Calu3 (cell line): ENCODE measurements around the gene FAM193B. TPM values are rescaled to one million over a fixed set of nuclear protein-coding genes. Genes with fewer than 3 reads are reported as not detected.

Experiments used
- BruUV-seq: library from RNA; stranded (reverse); fragments of 400-500 nt; replicated peaks from 2 replicates; lab custom pipeline; 2021; lab: Mats Ljungman, UMichigan
- CTCF ChIA-PET: fragments of 300-600 bp; sonication (Branson Sonifier 250); formaldehyde crosslinking; loops from one replicate; lab custom pipeline; 2022; ENCODE audit warnings: antibody characterized with exemption; lab: Charles Lee
- DNase-seq: peaks from one replicate; pipeline ENCODE4 v3.0.0; 2022
- H3K27ac Mint-ChIP-seq: one replicate; pipeline ENCODE4 v1.8.0; 2022; ENCODE audit warnings: mixed read lengths; ENCODE audit not compliant: unreplicated experiment
- H3K27me3 Mint-ChIP-seq: one replicate; pipeline ENCODE4 v1.8.0; 2022; ENCODE audit warnings: mixed read lengths; ENCODE audit not compliant: unreplicated experiment
- H3K36me3 Mint-ChIP-seq: one replicate; pipeline ENCODE4 v1.8.0; 2022; ENCODE audit warnings: mild to moderate bottlenecking, moderate library complexity, mixed read lengths; ENCODE audit not compliant: insufficient read depth, unreplicated experiment
- H3K4me1 Mint-ChIP-seq: one replicate; pipeline ENCODE4 v1.8.0; 2022; ENCODE audit warnings: mild to moderate bottlenecking, low read depth, mixed read lengths; ENCODE audit not compliant: unreplicated experiment
- H3K4me3 Mint-ChIP-seq: one replicate; pipeline ENCODE4 v1.8.0; 2022; ENCODE audit warnings: mild to moderate bottlenecking, low read depth, moderate library complexity, mixed read lengths; ENCODE audit not compliant: unreplicated experiment
- H3K9me3 Mint-ChIP-seq: one replicate; pipeline ENCODE4 v1.8.0; 2022; ENCODE audit warnings: low read depth, mixed read lengths; ENCODE audit not compliant: unreplicated experiment
- CTCF ChIP-seq: fragments of 200-600 bp; IDR thresholded peaks from one replicate; pipeline ENCODE4 v1.8.0; 2022; ENCODE audit warnings: antibody characterized with exemption; ENCODE audit not compliant: unreplicated experiment
- intact Hi-C: fragments of 100-400 bp; cut with micrococcal nuclease; formaldehyde crosslinking; loops from one replicate; pipeline ENCODE4 v1.10.0; 2022; ENCODE audit not compliant: unreplicated experiment
- total RNA-seq: library from RNA; stranded (reverse); gene quantifications from 2 replicates; pipeline ENCODE4 v1.2.3, GENCODE V29; 2022

FAM193B gene
- total RNA-seq, 1 experiment from 2014 or later, result 97.0 TPM

DNA sequence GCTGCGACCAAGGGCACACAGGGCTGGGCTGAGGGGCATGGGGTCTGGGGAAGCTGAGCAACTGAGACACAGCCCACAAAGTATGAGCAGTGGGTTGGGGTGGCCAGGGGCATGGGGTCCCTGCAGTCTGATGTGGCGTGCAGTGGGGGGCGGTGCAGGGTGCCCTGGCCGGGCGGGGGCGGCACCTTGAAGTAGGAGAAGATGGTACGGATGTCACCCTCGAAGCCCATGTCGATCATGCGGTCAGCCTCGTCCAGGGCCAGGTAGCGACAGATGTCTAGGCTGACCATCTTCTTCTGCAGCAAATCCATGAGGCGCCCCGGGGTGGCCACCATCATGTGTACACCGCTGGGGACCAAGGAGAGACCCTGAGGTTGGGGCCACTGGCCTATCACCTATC is 40.9 kb downstream of the FAM193B start:
- Mint-ChIP-seq H3K36me3 (peaks cover 60% of the 10 kb centered on the region), H3K4me3 (no peak overlapping the region), H3K27ac (no peak overlapping the region), H3K9me3 (no peaks in the 10 kb centered on the region), H3K27me3 (no peaks in the 10 kb centered on the region), H3K4me1 (peaks cover 11% of the 10 kb centered on the region)
- no peak for TF ChIP-seq CTCF
- no TSS peak for BruUV-seq
- intact Hi-C loops, result no loop called here
- CTCF ChIA-PET, result no interaction called here
- no peak for DNase-seq

DNA sequence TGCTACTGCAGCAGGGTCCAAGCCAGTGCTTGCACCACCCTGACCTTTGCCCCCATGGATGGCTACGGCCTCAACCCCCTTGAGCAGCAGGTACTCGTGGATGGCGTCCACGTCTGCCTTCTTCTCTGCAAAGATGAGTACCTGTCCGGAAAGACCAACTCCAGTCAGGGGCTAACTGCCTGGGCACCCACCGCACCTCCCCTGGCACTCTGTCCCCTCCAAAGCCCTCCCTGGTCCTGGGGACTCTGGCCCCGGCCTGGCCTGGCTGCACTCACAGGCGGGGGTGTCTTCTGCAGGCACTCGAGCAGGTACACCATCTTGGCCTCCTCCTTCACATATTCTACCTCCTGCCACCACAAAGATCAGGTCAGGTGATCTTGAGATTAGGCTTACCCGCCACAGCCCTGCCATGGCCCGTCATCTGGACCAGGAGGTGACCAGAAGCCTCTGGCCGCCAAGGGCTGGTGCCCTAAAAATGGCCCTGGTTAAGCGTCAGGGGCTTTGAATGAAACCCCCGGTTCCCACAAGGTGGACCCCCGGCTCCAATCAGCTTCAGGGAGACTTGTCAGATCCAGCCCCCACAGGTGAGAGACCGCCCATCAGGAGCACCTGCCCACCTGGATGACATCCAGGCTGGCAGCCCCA is 41.5 kb downstream of the FAM193B start:
- Mint-ChIP-seq H3K4me3 (no peak overlapping the region), H3K27ac (no peak overlapping the region), H3K4me1 (peaks cover 11% of the 10 kb centered on the region), H3K9me3 (no peaks in the 10 kb centered on the region), H3K36me3 (peaks cover 62% of the 10 kb centered on the region), H3K27me3 (no peaks in the 10 kb centered on the region)
- no TSS peak for BruUV-seq
- CTCF ChIA-PET, result no interaction called here
- intact Hi-C loops, result no loop called here
- no peak for DNase-seq
- TF ChIP-seq CTCF, result no peak

GRCh38 chr5:177511796-177512675 is 42.3 kb downstream of the FAM193B start:
- H3K9me3 Mint-ChIP-seq, result no peaks in the 10 kb centered on the region

GRCh38 chr5:177511181-177511580 is 43.2 kb downstream of the FAM193B start:
- peaks cover 11% of the 10 kb centered on the region for H3K4me1 Mint-ChIP-seq
- CTCF ChIA-PET, result no interaction called here
- intact Hi-C loops, result no loop called here

More at GRCh38 chr5:177511796-177512675, 42.3 kb downstream of the FAM193B start:
- DNase-seq, result no peak
- Mint-ChIP-seq H3K4me3 (no peak overlapping the region), H3K4me1 (peaks cover 11% of the 10 kb centered on the region), H3K27ac (peak overlapping the region; percentile 6), H3K27me3 (no peaks in the 10 kb centered on the region), H3K36me3 (peaks cover 63% of the 10 kb centered on the region)
- BruUV-seq, result TSS peak; percentile 10
- CTCF ChIA-PET, result no interaction called here
- intact Hi-C loops, result no loop called here
- TF ChIP-seq CTCF, result no peak

More at GRCh38 chr5:177511181-177511580, 43.2 kb downstream of the FAM193B start:
- H3K9me3 Mint-ChIP-seq, result no peaks in the 10 kb centered on the region
- no peak for DNase-seq
- H3K27ac Mint-ChIP-seq, result peak overlapping the region; percentile 6
- BruUV-seq, result no TSS peak
- no peak overlapping the region for H3K4me3 Mint-ChIP-seq
- no peak for TF ChIP-seq CTCF
- H3K36me3 Mint-ChIP-seq, result peaks cover 56% of the 10 kb centered on the region
- no peaks in the 10 kb centered on the region for H3K27me3 Mint-ChIP-seq
